ENCODE measurements around the gene PRRT3. TPM values are rescaled to one million over a fixed set of nuclear protein-coding genes. Genes with fewer than 3 reads are reported as not detected.

Gene PRRT3
- total RNA-seq, 6 experiments from 2014 or later, result 4.3 to 9.2 (median 7.7) TPM

DNA sequence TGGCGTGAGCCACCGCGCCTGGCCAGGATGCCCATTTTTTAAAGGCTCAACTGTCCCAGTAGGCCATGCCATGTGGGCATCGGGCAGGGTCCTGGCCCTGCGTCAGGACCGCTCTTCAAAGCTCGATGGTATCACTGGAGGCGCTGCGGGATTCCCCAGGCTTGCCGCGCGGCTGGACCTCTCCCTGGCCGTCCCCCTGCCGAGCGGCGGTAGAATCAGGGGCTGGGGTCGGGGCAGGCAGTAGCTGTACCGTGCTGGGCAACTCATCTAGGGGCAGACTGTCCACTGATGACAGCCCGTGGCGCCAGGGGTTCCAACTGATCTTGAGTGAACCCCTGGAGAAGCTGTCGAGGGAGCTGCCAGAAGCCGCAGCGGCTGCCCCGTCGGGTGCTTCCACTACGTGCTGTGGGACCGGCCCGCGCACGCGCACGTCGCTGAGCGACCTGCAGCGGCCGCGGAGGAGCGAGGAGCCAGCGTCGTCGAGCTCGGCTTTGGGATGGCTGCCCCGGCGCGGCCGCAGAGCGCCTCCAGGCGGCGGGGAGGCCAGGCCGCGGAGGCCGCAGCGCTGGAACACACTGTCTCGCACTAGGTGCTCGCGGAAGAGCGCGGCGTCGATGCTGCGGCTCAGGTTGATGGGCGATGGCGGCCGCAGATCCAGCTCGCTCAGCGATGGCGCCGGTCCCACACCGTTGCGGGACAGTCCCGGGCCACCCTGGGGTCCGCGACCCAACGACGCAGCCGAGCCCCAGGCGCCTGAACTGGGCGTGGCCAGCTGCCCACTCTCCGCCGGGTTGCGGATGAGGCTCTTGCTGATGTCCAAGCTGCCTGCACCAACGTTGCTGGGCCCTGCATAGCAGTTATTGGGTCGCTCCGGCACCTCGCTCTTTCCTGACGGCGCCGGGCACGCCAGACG, 5.8 kb downstream of the PRRT3 start:
- TF ChIP-seq, protein P1, sequence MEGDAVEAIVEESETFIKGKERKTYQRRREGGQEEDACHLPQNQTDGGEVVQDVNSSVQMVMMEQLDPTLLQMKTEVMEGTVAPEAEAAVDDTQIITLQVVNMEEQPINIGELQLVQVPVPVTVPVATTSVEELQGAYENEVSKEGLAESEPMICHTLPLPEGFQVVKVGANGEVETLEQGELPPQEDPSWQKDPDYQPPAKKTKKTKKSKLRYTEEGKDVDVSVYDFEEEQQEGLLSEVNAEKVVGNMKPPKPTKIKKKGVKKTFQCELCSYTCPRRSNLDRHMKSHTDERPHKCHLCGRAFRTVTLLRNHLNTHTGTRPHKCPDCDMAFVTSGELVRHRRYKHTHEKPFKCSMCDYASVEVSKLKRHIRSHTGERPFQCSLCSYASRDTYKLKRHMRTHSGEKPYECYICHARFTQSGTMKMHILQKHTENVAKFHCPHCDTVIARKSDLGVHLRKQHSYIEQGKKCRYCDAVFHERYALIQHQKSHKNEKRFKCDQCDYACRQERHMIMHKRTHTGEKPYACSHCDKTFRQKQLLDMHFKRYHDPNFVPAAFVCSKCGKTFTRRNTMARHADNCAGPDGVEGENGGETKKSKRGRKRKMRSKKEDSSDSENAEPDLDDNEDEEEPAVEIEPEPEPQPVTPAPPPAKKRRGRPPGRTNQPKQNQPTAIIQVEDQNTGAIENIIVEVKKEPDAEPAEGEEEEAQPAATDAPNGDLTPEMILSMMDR (IDR thresholded peaks at IDR 0.05), result peak; percentile 76
- Mint-ChIP-seq H3K4me1 (ENCODE audit: low read depth) (peaks cover 12% of the 10 kb centered on the region), H3K9me3 (no peaks in the 10 kb centered on the region), H3K36me3 (ENCODE audit: low read depth) (peaks cover under 1% of the 10 kb centered on the region; the same call in 1 of the 2 replicates), H3K4me3 (peak overlapping the region; percentile 88), H3K27me3 (ENCODE audit: insufficient read depth) (peaks cover 1% of the 10 kb centered on the region; the same call in 1 of the 2 replicates), H3K27ac (peak overlapping the region; percentile 65)
- peak; percentile 81 for DNase-seq

GRCh38 chr3:9945358-9945757, 6.8 kb downstream of the PRRT3 start:
- Mint-ChIP-seq H3K27me3 (ENCODE audit: insufficient read depth) (peaks cover 1% of the 10 kb centered on the region; the same call in 1 of the 2 replicates), H3K4me3 (peak overlapping the region; percentile 36; the same call in 1 of the 2 replicates), H3K4me1 (ENCODE audit: low read depth) (peaks cover 9% of the 10 kb centered on the region; the same call in 1 of the 2 replicates), H3K27ac (no peak overlapping the region), H3K36me3 (ENCODE audit: low read depth) (peaks cover 4% of the 10 kb centered on the region; the same call in 1 of the 2 replicates), H3K9me3 (no peaks in the 10 kb centered on the region)
- DNase-seq, result no peak
- TF ChIP-seq, protein P1 (IDR thresholded peaks at IDR 0.05), result no peak

GRCh38 chr3:9944271-9944670, 7.9 kb downstream of the PRRT3 start:
- peaks cover 4% of the 10 kb centered on the region; the same call in 1 of the 2 replicates for H3K36me3 Mint-ChIP-seq (ENCODE audit: low read depth)
- TF ChIP-seq, protein P1 (IDR thresholded peaks at IDR 0.05), result no peak
- no peak overlapping the region for H3K27ac Mint-ChIP-seq
- peaks cover 9% of the 10 kb centered on the region; the same call in 1 of the 2 replicates for H3K4me1 Mint-ChIP-seq (ENCODE audit: low read depth)
- H3K9me3 Mint-ChIP-seq, result no peaks in the 10 kb centered on the region
- no peak overlapping the region for H3K4me3 Mint-ChIP-seq
- H3K27me3 Mint-ChIP-seq (ENCODE audit: insufficient read depth), result peaks cover 1% of the 10 kb centered on the region; the same call in 1 of the 2 replicates
- DNase-seq, result no peak

GRCh38 chr3:9942934-9943690, 9.1 kb downstream of the PRRT3 start:
- no peak for DNase-seq
- TF ChIP-seq, protein P1 (IDR thresholded peaks at IDR 0.05), result no peak
- Mint-ChIP-seq H3K27ac (no peak overlapping the region), H3K36me3 (ENCODE audit: low read depth) (peaks cover 4% of the 10 kb centered on the region; the same call in 1 of the 2 replicates), H3K4me1 (ENCODE audit: low read depth) (peaks cover 9% of the 10 kb centered on the region; the same call in 1 of the 2 replicates), H3K4me3 (no peak overlapping the region), H3K9me3 (no peaks in the 10 kb centered on the region), H3K27me3 (ENCODE audit: insufficient read depth) (peaks cover 1% of the 10 kb centered on the region; the same call in 1 of the 2 replicates)

DNA sequence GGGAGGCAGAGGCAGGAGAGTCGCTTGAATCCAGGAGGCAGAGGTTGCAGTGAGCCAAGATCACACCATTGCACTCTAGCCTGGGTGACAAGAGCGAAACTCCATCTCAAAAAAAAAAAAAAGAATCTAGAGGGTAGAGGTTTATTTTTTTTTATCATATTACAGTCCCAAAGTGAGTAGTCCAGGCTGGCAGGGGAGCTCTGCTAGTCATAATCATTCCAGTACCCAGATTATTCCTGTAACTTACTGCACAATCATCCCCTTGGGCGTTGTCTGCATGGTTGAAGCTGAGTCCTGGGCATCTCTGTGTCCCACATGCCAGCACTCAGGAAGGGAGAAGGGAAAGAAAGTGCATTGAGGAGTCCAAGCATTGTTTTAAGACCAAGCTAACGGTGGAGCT, 10.0 kb downstream of the PRRT3 start:
- peaks cover 6% of the 10 kb centered on the region; the same call in 1 of the 2 replicates for H3K4me1 Mint-ChIP-seq (ENCODE audit: low read depth)
- no peaks in the 10 kb centered on the region for H3K27me3 Mint-ChIP-seq (ENCODE audit: insufficient read depth)
- TF ChIP-seq, protein P1 (IDR thresholded peaks at IDR 0.05), result no peak
- no peak for DNase-seq
- no peaks in the 10 kb centered on the region for H3K9me3 Mint-ChIP-seq
- H3K4me3 Mint-ChIP-seq, result no peak overlapping the region
- H3K36me3 Mint-ChIP-seq (ENCODE audit: low read depth), result peaks cover 4% of the 10 kb centered on the region; the same call in 1 of the 2 replicates
- no peak overlapping the region for H3K27ac Mint-ChIP-seq
